ENCODE measurements around the gene UBTF. TPM values are rescaled to one million over a fixed set of nuclear protein-coding genes. Genes with fewer than 3 reads are reported as not detected.

The UBTF gene, protein sequence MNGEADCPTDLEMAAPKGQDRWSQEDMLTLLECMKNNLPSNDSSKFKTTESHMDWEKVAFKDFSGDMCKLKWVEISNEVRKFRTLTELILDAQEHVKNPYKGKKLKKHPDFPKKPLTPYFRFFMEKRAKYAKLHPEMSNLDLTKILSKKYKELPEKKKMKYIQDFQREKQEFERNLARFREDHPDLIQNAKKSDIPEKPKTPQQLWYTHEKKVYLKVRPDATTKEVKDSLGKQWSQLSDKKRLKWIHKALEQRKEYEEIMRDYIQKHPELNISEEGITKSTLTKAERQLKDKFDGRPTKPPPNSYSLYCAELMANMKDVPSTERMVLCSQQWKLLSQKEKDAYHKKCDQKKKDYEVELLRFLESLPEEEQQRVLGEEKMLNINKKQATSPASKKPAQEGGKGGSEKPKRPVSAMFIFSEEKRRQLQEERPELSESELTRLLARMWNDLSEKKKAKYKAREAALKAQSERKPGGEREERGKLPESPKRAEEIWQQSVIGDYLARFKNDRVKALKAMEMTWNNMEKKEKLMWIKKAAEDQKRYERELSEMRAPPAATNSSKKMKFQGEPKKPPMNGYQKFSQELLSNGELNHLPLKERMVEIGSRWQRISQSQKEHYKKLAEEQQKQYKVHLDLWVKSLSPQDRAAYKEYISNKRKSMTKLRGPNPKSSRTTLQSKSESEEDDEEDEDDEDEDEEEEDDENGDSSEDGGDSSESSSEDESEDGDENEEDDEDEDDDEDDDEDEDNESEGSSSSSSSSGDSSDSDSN
- polyA plus RNA-seq (2011; rRNA removed) (39.8 and 44.0 TPM in 2 replicates), polyA plus RNA-seq (2017; fragmentation: RNase III; extraction: RNeasy Plus Mini Kit Qiagen cat#74134 plus additional on column Dnase treatment) (75.0 to 76.2 TPM (median 75.5 TPM) in 3 replicates), polyA minus RNA-seq (2011; rRNA and poly(A)+ RNA removed) (28.2 and 29.7 TPM in 2 replicates)
- 37.0 and 41.6 TPM in 2 replicates for polyA plus RNA-seq (2012; cell fraction: cytosol; rRNA removed)
- 36.1 and 47.3 TPM in 2 replicates for polyA plus RNA-seq (2012; cell fraction: nucleus; rRNA removed)

DNA sequence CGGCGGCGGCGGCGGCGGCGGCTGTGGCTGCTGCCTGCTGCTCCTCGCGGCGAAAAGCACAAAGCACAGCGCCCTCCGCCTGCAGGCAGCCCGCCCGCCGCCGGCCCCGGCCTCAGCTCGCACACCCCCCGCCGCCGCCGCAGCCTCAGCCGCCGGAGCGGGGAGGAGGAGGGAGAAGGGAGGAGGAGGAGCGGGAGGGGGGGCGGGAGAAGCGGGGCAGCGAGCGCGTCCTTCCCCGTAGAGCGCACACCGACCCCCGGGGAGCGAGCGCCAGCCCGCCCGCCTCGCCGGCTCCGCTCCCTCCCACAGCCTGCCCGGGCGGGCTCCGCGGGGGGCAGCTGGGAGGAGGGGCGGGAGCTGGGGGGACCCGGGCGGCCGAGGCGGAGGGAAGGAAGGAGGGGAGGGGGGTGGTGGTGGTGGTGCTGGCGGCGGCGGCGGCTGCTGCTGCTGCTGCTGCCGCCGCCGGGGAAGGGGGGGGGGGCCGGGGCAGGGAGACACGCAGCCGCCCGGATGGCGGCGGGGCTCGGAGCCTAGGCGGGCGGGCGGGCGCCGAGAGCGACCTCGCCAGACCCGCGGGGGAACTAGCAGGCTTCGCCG lies at the start of gene UBTF:
TSS of gene UBTF (minus strand) at position 60 of the 597 bp plus-strand sequence. CDS start 1,446 bp downstream, outside the sequence.
- Histone ChIP-seq H3K4me3 (peak within 1 kb of the TSS; percentile 89), H3K27ac (peak within 1 kb of the TSS; percentile 97 to 99), H3K4me1 (peaks cover 29% of the 10 kb centered on the region), H3K9me3 (no peaks in the 10 kb centered on the region), H3K4me2 (peak within 1 kb of the TSS; percentile 86)
- FAIRE-seq (no peak), DNase-seq (ENCODE audit: low read depth in 1 of 2, low spot score in 1 of 2) (peak in 1 of 2 experiments; percentile 78), ATAC-seq (peak; percentile 3 to 23)
- TF ChIP-seq, protein P1, sequence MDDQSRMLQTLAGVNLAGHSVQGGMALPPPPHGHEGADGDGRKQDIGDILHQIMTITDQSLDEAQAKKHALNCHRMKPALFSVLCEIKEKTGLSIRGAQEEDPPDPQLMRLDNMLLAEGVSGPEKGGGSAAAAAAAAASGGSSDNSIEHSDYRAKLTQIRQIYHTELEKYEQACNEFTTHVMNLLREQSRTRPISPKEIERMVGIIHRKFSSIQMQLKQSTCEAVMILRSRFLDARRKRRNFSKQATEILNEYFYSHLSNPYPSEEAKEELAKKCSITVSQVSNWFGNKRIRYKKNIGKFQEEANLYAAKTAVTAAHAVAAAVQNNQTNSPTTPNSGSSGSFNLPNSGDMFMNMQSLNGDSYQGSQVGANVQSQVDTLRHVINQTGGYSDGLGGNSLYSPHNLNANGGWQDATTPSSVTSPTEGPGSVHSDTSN (IDR thresholded peaks at IDR 0.05), result no peak
- TF ChIP-seq POLR2A (IDR thresholded peaks at IDR 0.05; ENCODE audit: low read length), result peak; percentile 24; the same call in 1 of the 2 replicates
- no peak for TF ChIP-seq RFX5 (IDR thresholded peaks at IDR 0.05)
- TF ChIP-seq JUN (IDR thresholded peaks at IDR 0.05), result peak; percentile 44 to 87; a peak in 4 of 5 replicates
- no CpG with 5 or more reads among the region's 76 CpGs for WGBS (ENCODE audit: missing lambda C conversion rate)
- ChIA-PET POLR2A (interaction anchor here (0.5 to 1.7 kb wide), 14 partner anchors 10 to 292 kb away, joined by 3 to 7 read pairs (median 4); partner anchors contain the start of genes ATXN7L3, FAM171A2, SLC25A39 and TMUB2), CTCF (interaction anchor here (0.5 to 11.1 kb wide), 13 partner anchors 9 to 372 kb away, joined by 3 to 135 read pairs (median 4); partner anchors contain the start of gene GRN)

DNA sequence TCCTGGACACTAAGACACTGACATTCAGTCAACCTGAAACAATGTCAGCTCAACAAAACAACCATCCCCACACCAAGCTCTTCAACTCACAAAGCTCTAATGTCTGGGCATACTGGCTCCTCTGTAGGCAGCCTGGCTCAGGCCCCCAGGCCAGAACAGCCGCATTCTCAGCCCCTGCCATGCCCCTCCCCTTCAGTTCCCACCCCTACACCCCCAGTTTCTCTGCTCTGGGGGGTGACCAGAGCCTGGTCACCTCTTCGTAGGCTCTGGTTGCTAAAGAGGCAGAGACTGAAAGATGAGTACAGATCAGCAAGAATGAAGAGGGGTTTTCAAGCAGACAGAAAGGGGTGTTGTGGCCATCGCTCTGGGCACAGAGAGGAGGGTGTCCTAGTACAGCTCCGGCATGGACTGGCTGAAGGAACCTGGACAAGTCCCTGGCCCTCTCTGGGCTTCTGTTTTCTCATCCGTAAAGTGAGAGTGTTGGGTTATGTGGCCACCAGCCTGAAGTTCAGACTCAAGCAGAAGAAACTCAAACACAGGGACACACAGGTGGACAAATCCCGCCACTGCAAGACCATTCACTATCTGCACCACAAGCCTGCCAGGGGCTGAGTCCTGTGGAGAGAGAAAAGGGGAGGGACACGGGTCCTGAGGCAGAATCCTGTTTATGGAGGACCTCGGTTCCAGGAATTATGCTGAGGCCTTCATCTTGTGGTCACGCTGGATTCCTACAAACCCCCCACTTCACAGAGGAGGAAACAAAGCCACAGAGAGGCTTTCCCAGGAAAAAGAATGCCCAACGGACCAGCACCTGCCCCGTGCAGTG lies 49.4 kb upstream of the UBTF start:
- ATAC-seq (peak in 1 of 2 experiments; percentile 10; a peak in 1 of 6 replicates), DNase-seq (ENCODE audit: low read depth in 1 of 2, low spot score in 1 of 2) (no peak), FAIRE-seq (no peak)
- TF ChIP-seq ZNF302 (CRISPR knock-in tag; IDR thresholded peaks at IDR 0.05) (no peak), CEBPB (IDR thresholded peaks at IDR 0.05) (no peak), JUNB (IDR thresholded peaks at IDR 0.05) (no peak), HDAC2 (IDR thresholded peaks at IDR 0.05) (no peak), KDM1A (IDR thresholded peaks at IDR 0.05; ENCODE audit: low read depth) (no peak), NFE2L2 (conservative IDR thresholded peaks at IDR 0.05; ENCODE audit: low read length) (no peak), TP53 (CRISPR knock-in tag; IDR thresholded peaks at IDR 0.05) (no peak), HOXB13 (CRISPR knock-in tag; IDR thresholded peaks at IDR 0.05; ENCODE audit: low read depth) (no peak), POLR2A (IDR thresholded peaks at IDR 0.05; ENCODE audit: low read length) (no peak), SREBF2 (IDR thresholded peaks at IDR 0.05) (no peak), HOXB5 (CRISPR knock-in tag; IDR thresholded peaks at IDR 0.05) (no peak), ESRRA (IDR thresholded peaks at IDR 0.05; ENCODE audit: borderline replicate concordance, low read length) (no peak), ZFP36 (IDR thresholded peaks at IDR 0.05; ENCODE audit: borderline replicate concordance, partially characterized antibody) (no peak), EP300 (IDR thresholded peaks at IDR 0.05) (no peak), FOSB (CRISPR knock-in tag; IDR thresholded peaks at IDR 0.05) (no peak)
- TF ChIP-seq, protein P2, sequence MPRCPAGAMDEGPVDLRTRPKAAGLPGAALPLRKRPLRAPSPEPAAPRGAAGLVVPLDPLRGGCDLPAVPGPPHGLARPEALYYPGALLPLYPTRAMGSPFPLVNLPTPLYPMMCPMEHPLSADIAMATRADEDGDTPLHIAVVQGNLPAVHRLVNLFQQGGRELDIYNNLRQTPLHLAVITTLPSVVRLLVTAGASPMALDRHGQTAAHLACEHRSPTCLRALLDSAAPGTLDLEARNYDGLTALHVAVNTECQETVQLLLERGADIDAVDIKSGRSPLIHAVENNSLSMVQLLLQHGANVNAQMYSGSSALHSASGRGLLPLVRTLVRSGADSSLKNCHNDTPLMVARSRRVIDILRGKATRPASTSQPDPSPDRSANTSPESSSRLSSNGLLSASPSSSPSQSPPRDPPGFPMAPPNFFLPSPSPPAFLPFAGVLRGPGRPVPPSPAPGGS (IDR thresholded peaks at IDR 0.05), result no peak
- TF ChIP-seq, protein P3, sequence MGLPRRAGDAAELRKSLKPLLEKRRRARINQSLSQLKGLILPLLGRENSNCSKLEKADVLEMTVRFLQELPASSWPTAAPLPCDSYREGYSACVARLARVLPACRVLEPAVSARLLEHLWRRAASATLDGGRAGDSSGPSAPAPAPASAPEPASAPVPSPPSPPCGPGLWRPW (IDR thresholded peaks at IDR 0.05), result no peak
- TF ChIP-seq, protein P4, sequence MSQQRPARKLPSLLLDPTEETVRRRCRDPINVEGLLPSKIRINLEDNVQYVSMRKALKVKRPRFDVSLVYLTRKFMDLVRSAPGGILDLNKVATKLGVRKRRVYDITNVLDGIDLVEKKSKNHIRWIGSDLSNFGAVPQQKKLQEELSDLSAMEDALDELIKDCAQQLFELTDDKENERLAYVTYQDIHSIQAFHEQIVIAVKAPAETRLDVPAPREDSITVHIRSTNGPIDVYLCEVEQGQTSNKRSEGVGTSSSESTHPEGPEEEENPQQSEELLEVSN (IDR thresholded peaks at IDR 0.05; ENCODE audit: borderline replicate concordance, low read depth), result no peak
- TF ChIP-seq, protein P5, sequence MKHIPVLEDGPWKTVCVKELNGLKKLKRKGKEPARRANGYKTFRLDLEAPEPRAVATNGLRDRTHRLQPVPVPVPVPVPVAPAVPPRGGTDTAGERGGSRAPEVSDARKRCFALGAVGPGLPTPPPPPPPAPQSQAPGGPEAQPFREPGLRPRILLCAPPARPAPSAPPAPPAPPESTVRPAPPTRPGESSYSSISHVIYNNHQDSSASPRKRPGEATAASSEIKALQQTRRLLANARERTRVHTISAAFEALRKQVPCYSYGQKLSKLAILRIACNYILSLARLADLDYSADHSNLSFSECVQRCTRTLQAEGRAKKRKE (CRISPR knock-in tag; IDR thresholded peaks at IDR 0.05; ENCODE audit: low read depth), result no peak
- POLR2A ChIA-PET, result interaction anchor here (0.5 kb wide), 1 partner anchor 21 kb away, joined by 3 read pairs; no protein-coding TSS in a partner anchor
- CTCF ChIA-PET, result interaction anchor here (0.8 to 2.2 kb wide), 2 partner anchors 10 kb away, joined by 3 to 9 read pairs; no protein-coding TSS in a partner anchor
- no peaks in the 10 kb centered on the region for H3K9me3 ChIP-seq
- no peak overlapping the region for H3K27ac ChIP-seq
- H3K4me3 ChIP-seq, result no peak overlapping the region
- H3K4me2 ChIP-seq, result no peak overlapping the region
- H3K4me1 ChIP-seq, result no peaks in the 10 kb centered on the region
- WGBS (ENCODE audit: missing lambda C conversion rate), result 62% methylated on average over 11 of the region's 11 CpGs
